Immature natural killer cell (primary cell): ENCODE results near the gene MFSD12. TPM values are rescaled to one million over a fixed set of nuclear protein-coding genes. Genes with fewer than 3 reads are reported as not detected.
"Not testable (repeated sequence)": the region's sequence is repeated elsewhere in the genome, so short reads cannot be mapped to it uniquely, and the experiment has no call there.

Experiments
- DNase-seq, 3 donors: peaks; one replicate each; pipeline ENCODE4 v3.0.0; 2022; ENCODE audit warnings: mixed read lengths in 1 of 3
- H3K27ac Mint-ChIP-seq, 6 donors: one replicate each; pipeline ENCODE4 v1.8.0; 2020; ENCODE audit warnings: mixed read lengths in 6 of 6, mild to moderate bottlenecking in 5 of 6, inconsistent platforms in 4 of 6, moderate library complexity in 3 of 6
- H3K27me3 Mint-ChIP-seq, 3 donors: one replicate each; pipeline ENCODE4 v1.8.0; 2020 to 2021; ENCODE audit warnings: low read depth in 3 of 3, mild to moderate bottlenecking in 3 of 3, mixed read lengths in 3 of 3, moderate library complexity in 3 of 3, inconsistent platforms in 1 of 3
- H3K36me3 Mint-ChIP-seq, 3 donors: one replicate each; pipeline ENCODE4 v1.8.0; 2020; ENCODE audit warnings: mixed read lengths in 3 of 3, inconsistent platforms in 2 of 3, mild to moderate bottlenecking in 2 of 3
- H3K4me1 Mint-ChIP-seq, 2 donors: one replicate each; pipeline ENCODE4 v1.8.0; 2020; ENCODE audit warnings: inconsistent platforms in 2 of 2, mild to moderate bottlenecking in 2 of 2, mixed read lengths in 2 of 2, moderate library complexity in 1 of 2
- H3K4me3 Mint-ChIP-seq, 5 donors: one replicate each; pipeline ENCODE4 v1.8.0; 2020; ENCODE audit warnings: mild to moderate bottlenecking in 5 of 5, mixed read lengths in 5 of 5, inconsistent platforms in 3 of 5, moderate library complexity in 3 of 5
- H3K9me3 Mint-ChIP-seq, 6 donors: one replicate each; pipeline ENCODE4 v1.8.0; 2020; ENCODE audit warnings: mild to moderate bottlenecking in 6 of 6, mixed read lengths in 6 of 6, inconsistent platforms in 4 of 6, moderate library complexity in 3 of 6
- polyA plus RNA-seq, 3 donors: library from polyadenylated mRNA; unstranded; fragments of 300-500 nt; fragmentation: Illumina TruSeq; gene quantifications; one replicate each; pipeline ENCODE4 v1.2.3, GENCODE V29; 2021

MFSD12 gene
- polyA plus RNA-seq, 3 donors from 2014 or later = 17.1 to 26.9 (median 25.6) TPM

GRCh38 chr19:3576696-3577443, 19.5 kb upstream of the MFSD12 start:
- H3K4me1 Mint-ChIP-seq = peaks cover 5 to 11% of the 10 kb centered on the region in 2 donors
- H3K36me3 Mint-ChIP-seq = peaks cover 0 to 6% (median 0%) of the 10 kb centered on the region in 3 donors
- H3K4me3 Mint-ChIP-seq = peak overlapping the region in 2 of 5 donors; percentile 5 to 18

GRCh38 chr19:3575949-3576673, 18.7 kb upstream of the MFSD12 start:
- peaks cover 0 to 8% (median 4%) of the 10 kb centered on the region in 3 donors for H3K27me3 Mint-ChIP-seq
- H3K27ac Mint-ChIP-seq = no peak overlapping the region
- DNase-seq = no peak
- peaks cover 11 to 13% of the 10 kb centered on the region in 2 donors for H3K4me1 Mint-ChIP-seq
- no peaks in the 10 kb centered on the region for H3K9me3 Mint-ChIP-seq
- H3K4me3 Mint-ChIP-seq = peak overlapping the region in 1 of 5 donors; percentile 18
- H3K36me3 Mint-ChIP-seq = peaks cover 0 to 6% (median 0%) of the 10 kb centered on the region in 3 donors

More at GRCh38 chr19:3576696-3577443, 19.5 kb upstream of the MFSD12 start:
- Mint-ChIP-seq H3K9me3 (no peaks in the 10 kb centered on the region), H3K27me3 (peaks cover 0 to 8% (median 4%) of the 10 kb centered on the region in 3 donors), H3K27ac (no peak overlapping the region)
- DNase-seq = no peak

- Mint-ChIP-seq H3K36me3 (peaks cover 0 to 6% (median 0%) of the 10 kb centered on the region in 3 donors), H3K4me3 (peak overlapping the region in 3 of 5 donors; percentile 38 to 40 (median 40)), H3K9me3 (no peaks in the 10 kb centered on the region), H3K27ac (peak overlapping the region in 2 of 6 donors; percentile 7 to 30), H3K4me1 (peaks cover 11 to 13% of the 10 kb centered on the region in 2 donors), H3K27me3 (peaks cover 0 to 8% (median 4%) of the 10 kb centered on the region in 3 donors)
- DNase-seq = no peak
Measured at GRCh38 chr19:3575260-3575741, 17.9 kb upstream of the MFSD12 start.

GRCh38 chr19:3573858-3574637, 16.7 kb upstream of the MFSD12 start:
- Mint-ChIP-seq H3K27ac (peak overlapping the region in 3 of 6 donors; percentile 51 to 84 (median 57)), H3K27me3 (peaks cover 0 to 8% (median 4%) of the 10 kb centered on the region in 3 donors), H3K4me3 (peak overlapping the region; percentile 76 to 85 (median 81)), H3K36me3 (peaks cover 0 to 6% (median 0%) of the 10 kb centered on the region in 3 donors), H3K4me1 (peaks cover 11 to 13% of the 10 kb centered on the region in 2 donors), H3K9me3 (no peaks in the 10 kb centered on the region)
- DNase-seq = peak; percentile 73 to 80 (median 76)

- Mint-ChIP-seq H3K36me3 (peaks cover 0 to 6% (median 0%) of the 10 kb centered on the region in 3 donors), H3K27me3 (peaks cover 0 to 8% (median 4%) of the 10 kb centered on the region in 3 donors), H3K27ac (peak overlapping the region in 2 of 6 donors; percentile 50 to 51), H3K4me3 (peak overlapping the region; percentile 76 to 85 (median 81)), H3K4me1 (peaks cover 11 to 13% of the 10 kb centered on the region in 2 donors), H3K9me3 (no peaks in the 10 kb centered on the region)
- no peak for DNase-seq
Measured at GRCh38 chr19:3573162-3573857, 15.9 kb upstream of the MFSD12 start.

GRCh38 chr19:3572855-3573161, 15.4 kb upstream of the MFSD12 start, which contains the start of gene HMG20B:
HMG20B (plus strand) TSS chr19:3572944; CDS start chr19:3573310, 366 bp downstream.
- DNase-seq = no peak
- Mint-ChIP-seq H3K27ac (peak within 1 kb of the TSS in 4 of 6 donors; percentile 36 to 84 (median 64)), H3K9me3 (no peaks in the 10 kb centered on the region), H3K4me3 (peak within 1 kb of the TSS; percentile 76 to 85 (median 81)), H3K36me3 (peaks cover 0 to 6% (median 0%) of the 10 kb centered on the region in 3 donors), H3K4me1 (peaks cover 11 to 13% of the 10 kb centered on the region in 2 donors), H3K27me3 (peaks cover 0 to 8% (median 4%) of the 10 kb centered on the region in 3 donors)

GRCh38 chr19:3572132-3572854, 14.9 kb upstream of the MFSD12 start:
- Mint-ChIP-seq H3K4me3 (peak overlapping the region; percentile 73 to 85 (median 79)), H3K4me1 (peaks cover 11 to 13% of the 10 kb centered on the region in 2 donors), H3K27me3 (peaks cover 0 to 8% (median 4%) of the 10 kb centered on the region in 3 donors), H3K27ac (peak overlapping the region in 4 of 6 donors; percentile 36 to 77 (median 61)), H3K36me3 (peaks cover 0 to 6% (median 0%) of the 10 kb centered on the region in 3 donors), H3K9me3 (no peaks in the 10 kb centered on the region)
- DNase-seq = peak; percentile 97 to 98 (median 98)

DNA sequence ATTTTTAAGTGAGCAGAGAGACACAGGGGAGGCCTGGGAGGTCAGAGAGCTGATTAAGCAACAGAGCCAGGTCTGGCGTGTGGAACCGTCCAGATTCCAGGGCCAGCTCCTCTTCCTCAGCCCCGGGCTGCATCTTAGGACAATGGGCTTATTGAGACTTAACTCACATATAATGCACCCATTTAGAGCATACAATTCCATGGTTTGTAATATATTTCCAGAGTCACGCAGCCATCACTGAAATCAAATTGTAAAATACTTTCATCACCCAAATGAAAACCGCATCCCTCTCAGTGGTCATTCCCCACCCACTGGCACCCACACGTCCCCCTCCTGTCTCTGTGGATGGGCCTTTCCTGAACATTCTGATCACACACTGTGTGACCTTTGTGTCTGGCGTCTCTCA, 13.2 kb upstream of the MFSD12 start:
- Mint-ChIP-seq H3K27ac (peak overlapping the region in 1 of 6 donors; percentile 58), H3K9me3 (no peaks in the 10 kb centered on the region), H3K27me3 (peaks cover 0 to 8% (median 4%) of the 10 kb centered on the region in 3 donors), H3K4me3 (no peak overlapping the region), H3K36me3 (peaks cover 0 to 6% (median 0%) of the 10 kb centered on the region in 3 donors), H3K4me1 (peaks cover 11 to 13% of the 10 kb centered on the region in 2 donors)
- no peak for DNase-seq

DNA sequence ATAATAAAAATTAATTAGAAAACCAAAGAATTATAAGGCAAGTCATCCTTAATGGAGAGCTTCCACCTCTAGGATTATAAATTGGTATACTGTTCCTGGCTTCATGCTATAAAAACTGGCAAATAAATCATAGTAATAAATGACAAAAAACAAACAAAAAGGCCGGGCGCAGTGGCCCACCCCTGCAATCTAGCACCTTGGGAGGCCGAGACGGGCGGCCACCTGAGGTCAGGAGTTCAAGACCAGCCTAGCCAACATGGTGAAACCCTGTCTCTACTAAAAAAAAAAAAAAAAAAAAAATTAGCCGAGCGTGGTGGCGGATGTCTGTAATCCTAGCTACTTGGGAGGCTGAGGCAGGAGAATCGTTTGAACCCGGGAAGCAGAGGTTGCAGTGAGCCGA, 12.7 kb upstream of the MFSD12 start:
- H3K27ac Mint-ChIP-seq, H3K27me3 Mint-ChIP-seq, H3K9me3 Mint-ChIP-seq, H3K36me3 Mint-ChIP-seq, H3K4me3 Mint-ChIP-seq, DNase-seq: not testable (repeated sequence)
- peaks cover 9 to 11% of the 10 kb centered on the region in 2 donors for H3K4me1 Mint-ChIP-seq

- Mint-ChIP-seq H3K9me3 (no peaks in the 10 kb centered on the region), H3K27ac (no peak overlapping the region), H3K4me1 (no peaks in the 10 kb centered on the region), H3K36me3 (no peaks in the 10 kb centered on the region), H3K27me3 (no peaks in the 10 kb centered on the region), H3K4me3 (no peak overlapping the region)
- no peak for DNase-seq
Measured at GRCh38 chr19:3565139-3565538, 7.8 kb upstream of the MFSD12 start.

- no peaks in the 10 kb centered on the region for H3K27me3 Mint-ChIP-seq
- H3K27ac Mint-ChIP-seq = no peak overlapping the region
- DNase-seq = no peak
- H3K4me3 Mint-ChIP-seq = no peak overlapping the region
- H3K9me3 Mint-ChIP-seq = no peaks in the 10 kb centered on the region
- no peaks in the 10 kb centered on the region for H3K36me3 Mint-ChIP-seq
- no peaks in the 10 kb centered on the region for H3K4me1 Mint-ChIP-seq
Measured at GRCh38 chr19:3563709-3564524, 6.5 kb upstream of the MFSD12 start.
